GM18526 (cell line): ENCODE data around the gene JCHAIN.

Experiments
- POLR2A ChIP-seq: IDR thresholded peaks from 3 replicates; pipeline ENCODE4 v1.6.1; 2011; ENCODE audit not compliant: insufficient read length; ENCODE audit errors: extremely low read depth

The JCHAIN gene

GRCh38 chr4:70666369-70666768 lies at the start of gene JCHAIN:
Gene JCHAIN (minus strand): TSS chr4:70666508. CDS start chr4:70666490, 18 bp downstream.
- TF ChIP-seq POLR2A = no peak

GRCh38 chr4:70715097-70715496 lies 48.8 kb upstream of the JCHAIN start:
- no peak for TF ChIP-seq POLR2A

DNA sequence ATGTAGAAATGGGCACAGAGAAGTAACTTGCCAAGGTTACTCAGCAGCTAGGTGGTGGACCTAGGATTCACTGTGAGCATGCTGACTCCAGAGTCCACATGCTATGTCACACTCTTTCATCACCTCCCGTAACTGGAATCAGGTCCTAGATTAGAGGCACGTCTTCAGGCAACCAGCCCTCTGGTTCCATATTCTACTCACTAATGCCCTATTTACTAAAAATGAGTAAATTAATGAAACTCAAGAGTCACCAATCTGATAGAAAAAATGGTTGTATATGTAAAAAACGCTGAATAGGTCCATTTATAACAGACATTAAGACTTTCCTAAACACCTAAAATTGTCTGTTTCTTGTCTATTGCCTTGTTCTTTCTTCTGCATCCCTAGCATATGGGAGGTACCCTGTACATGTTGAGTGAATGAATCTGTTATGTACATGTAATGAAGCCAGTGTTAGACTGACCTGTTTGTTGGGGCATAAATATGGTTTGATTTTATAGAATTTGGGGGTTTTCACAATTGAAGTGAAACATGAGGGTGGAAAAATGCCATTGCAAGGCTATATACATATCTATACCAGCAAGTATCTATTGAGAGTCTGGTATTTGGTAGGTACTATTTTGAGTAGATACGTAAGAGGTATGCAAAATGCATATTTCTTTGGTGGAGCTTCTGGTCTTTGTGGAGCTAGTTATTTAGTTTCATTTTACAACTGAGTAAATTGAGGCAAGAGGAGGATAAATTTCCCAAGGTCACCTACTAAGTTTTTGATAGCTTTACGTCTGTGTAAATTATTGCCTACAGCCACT lies 48.0 kb upstream of the JCHAIN start:
- TF ChIP-seq POLR2A = no peak

- no peak for TF ChIP-seq POLR2A
Measured at GRCh38 chr4:70713453-70714078, 47.3 kb upstream of the JCHAIN start.

- TF ChIP-seq POLR2A = no peak
Measured at GRCh38 chr4:70712604-70713452, 46.5 kb upstream of the JCHAIN start.

GRCh38 chr4:70712150-70712549 lies 45.8 kb upstream of the JCHAIN start:
- TF ChIP-seq POLR2A = no peak

- TF ChIP-seq POLR2A = no peak
Measured at GRCh38 chr4:70711599-70711998, 45.3 kb upstream of the JCHAIN start.

DNA sequence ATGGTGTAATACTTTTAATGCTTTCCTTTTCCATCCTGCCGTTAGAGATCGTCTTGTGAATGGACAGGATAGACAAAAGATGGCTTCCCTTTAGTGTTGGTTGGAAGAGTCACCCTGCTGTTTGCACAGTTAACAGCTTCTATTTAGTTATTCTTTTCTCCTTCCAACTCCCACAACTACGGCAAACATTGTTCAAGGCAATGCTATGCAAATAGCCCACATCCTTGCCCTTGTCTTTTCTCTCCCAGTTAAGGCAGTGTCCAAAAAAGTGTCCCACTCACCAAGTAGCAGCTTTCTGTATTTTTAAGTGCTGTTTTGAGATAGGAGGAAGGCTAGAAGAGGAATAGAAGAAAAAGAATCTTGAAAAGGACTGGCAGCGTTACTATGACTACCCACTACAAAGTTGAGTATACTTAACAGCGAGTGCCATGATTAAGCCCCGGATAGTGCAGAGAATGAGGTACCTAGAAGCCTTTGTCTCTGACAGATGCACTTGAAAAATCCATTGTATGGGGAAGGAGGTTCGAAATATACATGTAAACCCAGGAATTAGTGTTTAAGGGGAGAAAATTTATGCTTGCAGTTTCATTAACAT lies 43.4 kb upstream of the JCHAIN start:
- TF ChIP-seq POLR2A = no peak

GRCh38 chr4:70706516-70706915 lies 40.2 kb upstream of the JCHAIN start:
- TF ChIP-seq POLR2A = no peak

GRCh38 chr4:70706044-70706461 lies 39.7 kb upstream of the JCHAIN start:
- TF ChIP-seq POLR2A = no peak

- TF ChIP-seq POLR2A = no peak
Measured at GRCh38 chr4:70705183-70706043, 39.1 kb upstream of the JCHAIN start.

- no peak for TF ChIP-seq POLR2A
Measured at GRCh38 chr4:70704931-70705182, 38.5 kb upstream of the JCHAIN start.

DNA sequence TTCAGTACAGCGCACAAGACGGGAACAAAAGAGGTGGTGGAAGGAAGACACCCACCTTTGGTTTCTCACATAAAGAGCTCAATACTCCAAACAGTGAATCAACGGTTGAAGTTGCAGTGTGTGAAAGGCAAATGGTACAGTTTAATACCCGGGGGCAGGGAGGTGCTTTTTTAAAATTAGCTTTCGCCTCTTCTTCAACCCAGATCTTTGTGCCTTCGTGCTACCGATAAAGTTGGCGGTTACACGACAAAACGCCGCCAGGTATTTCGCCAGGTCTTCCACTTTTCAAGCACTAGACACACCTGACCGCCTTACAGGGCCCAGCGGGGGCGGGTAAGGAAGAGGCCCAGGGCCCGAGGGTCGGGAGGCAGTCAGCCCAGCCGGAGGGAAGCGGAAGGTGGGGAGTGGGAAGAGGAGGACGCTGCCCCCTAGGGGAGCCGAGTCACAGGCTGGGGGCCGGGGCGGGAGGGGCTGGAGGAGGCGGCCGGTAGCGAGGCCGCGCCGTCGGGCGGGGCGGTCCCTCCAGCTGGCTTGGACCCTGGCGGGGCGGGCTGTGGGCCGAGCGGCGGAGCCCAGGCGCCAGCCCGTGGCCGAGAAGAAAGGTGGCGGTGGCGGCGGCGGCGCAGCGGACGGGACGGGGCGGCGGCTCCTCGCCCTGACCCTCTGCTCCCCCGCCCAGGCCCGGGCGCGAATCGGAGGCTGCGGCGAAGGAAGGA lies 38.1 kb upstream of the JCHAIN start:
- peak; percentile 16 for TF ChIP-seq POLR2A

- TF ChIP-seq POLR2A = no peak
Measured at GRCh38 chr4:70703619-70704214, 37.4 kb upstream of the JCHAIN start.

DNA sequence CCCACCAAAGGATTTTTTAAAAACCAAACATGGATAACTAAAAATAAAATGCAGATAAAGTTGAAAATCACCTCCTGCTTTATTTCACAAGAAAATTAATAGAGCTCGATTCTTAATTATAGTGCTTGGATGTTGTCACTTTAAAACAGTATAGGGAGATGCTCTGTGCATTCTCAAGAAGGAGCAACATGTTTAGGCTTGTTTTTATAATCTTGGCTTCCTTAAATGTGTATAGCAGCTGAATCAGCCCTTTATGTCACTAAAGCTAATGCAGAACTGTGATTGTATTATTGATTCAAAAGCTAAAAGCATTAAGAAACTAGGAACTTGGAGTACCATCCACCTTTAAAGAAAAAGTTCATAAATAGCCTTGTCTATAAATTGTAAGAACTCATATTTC lies 35.0 kb upstream of the JCHAIN start:
- TF ChIP-seq POLR2A = no peak
